Fibroblast of upper back skin (primary cell): ENCODE measurements around the gene PLXDC2.
"Not testable (repeated sequence)": the region's sequence is repeated elsewhere in the genome, so short reads cannot be mapped to it uniquely, and the experiment has no call there.

Experiments
- DNase-seq: peaks from one replicate; pipeline ENCODE4 v3.0.0-alpha.2; 2013

The PLXDC2 gene

DNA sequence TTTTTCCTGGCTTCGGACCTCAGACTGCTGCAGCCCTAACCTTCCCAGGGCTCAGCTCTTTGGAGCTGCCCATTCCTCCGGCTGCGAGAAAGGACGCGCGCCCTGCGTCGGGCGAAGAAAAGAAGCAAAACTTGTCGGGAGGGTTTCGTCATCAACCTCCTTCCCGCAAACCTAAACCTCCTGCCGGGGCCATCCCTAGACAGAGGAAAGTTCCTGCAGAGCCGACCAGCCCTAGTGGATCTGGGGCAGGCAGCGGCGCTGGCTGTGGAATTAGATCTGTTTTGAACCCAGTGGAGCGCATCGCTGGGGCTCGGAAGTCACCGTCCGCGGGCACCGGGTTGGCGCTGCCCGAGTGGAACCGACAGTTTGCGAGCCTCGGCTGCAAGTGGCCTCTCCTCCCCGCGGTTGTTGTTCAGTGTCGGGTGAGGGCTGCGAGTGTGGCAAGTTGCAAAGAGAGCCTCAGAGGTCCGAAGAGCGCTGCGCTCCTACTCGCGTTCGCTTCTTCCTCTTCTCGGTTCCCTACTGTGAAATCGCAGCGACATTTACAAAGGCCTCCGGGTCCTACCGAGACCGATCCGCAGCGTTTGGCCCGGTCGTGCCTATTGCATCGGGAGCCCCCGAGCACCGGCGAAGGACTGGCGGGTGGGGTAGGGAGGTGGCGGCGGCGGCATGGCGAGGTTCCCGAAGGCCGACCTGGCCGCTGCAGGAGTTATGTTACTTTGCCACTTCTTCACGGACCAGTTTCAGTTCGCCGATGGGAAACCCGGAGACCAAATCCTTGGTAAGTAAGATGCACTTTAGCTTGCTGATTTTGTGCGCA, at the start of gene PLXDC2:
Gene PLXDC2, plus strand, starts transcription at position 22 of the 820 bp plus-strand sequence.
- DNase-seq: no peak

GRCh38 chr10:19767876-19768275, 48.4 kb upstream of the PLXDC2 start:
- no peak for DNase-seq

- DNase-seq: not testable (repeated sequence)
Measured at GRCh38 chr10:19769826-19770225, 46.4 kb upstream of the PLXDC2 start.

DNA sequence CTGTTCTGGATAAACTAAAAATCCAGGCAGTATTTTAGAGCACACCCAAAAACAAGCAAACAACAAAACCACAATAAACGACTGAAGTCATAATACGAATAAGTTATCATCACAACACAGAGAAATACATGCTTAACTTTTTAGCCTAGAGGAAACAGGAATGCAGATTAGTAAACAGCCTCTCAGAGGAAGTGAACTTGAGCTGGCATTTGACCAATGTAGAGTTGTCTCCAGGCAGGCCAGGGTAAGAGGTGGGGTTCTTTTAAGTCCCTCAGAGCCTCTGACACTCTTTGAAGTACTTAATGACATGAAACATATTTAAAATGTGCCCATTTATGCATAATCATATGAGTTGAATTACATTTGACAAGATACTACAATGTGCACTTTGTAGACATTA, 43.3 kb upstream of the PLXDC2 start:
- DNase-seq: no peak

DNA sequence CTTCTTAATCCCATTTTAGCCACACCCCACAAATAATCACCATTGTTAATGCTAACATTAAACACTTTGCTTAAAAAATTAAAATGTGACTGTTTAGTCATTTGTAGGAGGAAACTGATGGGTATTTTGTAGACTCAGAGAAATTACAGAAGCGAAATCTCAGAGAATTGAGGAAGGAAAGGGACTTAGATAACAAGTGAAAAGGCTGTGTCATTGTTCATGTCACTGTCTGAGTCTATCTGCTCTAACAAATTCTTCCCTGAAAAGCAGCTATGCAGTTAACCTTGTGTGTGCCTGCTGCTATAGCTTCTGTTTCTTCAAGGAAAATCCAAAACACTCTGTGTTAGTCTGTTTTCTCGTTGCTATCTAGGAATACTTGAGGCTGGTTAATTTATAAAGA, 40.9 kb upstream of the PLXDC2 start:
- no peak for DNase-seq

- no peak for DNase-seq
Measured at GRCh38 chr10:19777806-19778205, 38.4 kb upstream of the PLXDC2 start.

- no peak for DNase-seq
Measured at GRCh38 chr10:19778996-19779395, 37.2 kb upstream of the PLXDC2 start.

DNA sequence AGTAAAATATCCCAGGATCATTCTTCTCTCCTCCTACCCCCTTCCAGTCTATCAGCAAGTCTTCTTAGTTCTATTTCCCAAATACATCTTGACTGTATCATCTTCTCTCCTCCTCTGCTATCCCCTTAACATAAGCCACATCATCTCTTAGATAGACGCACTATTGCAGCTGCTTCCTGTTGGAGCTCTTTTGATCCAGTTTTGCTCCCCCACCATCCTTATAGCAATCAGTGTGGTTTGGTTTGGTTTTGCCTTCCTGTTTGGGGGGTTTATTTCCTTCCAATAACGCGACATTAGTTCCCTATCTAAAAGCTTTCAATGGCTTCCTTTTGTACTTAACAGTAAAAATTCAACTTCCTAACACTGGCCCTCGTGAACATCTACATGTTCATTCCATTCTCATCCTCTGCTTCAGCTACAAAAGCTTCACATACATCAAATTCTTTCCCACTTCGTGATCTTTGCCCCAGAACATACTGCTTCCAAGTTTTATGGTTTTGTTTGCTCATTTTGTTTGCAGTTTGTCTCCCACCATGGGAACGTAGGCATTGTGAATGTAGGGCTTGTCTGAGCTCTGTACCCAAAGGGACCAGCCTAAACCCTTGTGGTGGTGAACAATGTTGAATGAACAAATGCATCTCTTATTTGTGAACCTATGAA, 33.7 kb upstream of the PLXDC2 start:
- DNase-seq: no peak

DNA sequence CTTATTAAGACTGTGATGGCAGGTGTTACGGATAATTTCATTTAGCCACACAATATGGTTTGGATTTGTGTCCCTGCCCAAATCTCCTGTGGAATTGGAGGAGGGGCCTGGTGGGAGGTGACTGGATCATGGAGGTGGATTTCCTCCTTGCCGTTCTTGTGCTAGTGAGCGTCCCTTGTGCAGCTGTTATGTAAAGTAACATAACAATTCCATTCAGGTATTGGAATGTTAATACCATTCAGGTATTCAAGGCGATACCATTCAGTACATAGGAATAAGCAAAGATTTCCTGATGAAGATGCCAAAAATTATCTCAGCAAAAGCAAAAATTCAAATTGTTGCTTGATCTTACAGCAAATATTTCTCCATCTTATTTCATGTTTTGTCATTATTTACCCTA, 32.5 kb upstream of the PLXDC2 start:
- no peak for DNase-seq

DNA sequence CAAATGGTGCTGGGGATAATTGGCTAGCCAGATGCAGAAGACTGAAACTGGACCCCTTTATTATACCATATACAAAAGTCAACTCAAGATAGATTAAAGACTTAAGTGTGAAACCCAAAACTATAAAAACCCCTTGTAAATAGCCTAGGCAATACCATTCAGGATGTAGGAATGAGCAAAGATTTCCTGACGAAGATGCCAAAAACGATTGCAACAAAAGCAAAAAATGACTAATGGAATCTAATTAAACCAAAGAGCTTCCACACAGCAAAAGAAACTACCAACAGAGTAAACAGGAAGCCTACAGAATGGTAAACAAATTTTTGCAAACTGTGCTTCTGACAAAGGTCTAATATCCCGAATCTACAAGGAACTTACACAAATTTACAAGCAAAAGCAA, 30.9 kb upstream of the PLXDC2 start:
- no peak for DNase-seq

DNA sequence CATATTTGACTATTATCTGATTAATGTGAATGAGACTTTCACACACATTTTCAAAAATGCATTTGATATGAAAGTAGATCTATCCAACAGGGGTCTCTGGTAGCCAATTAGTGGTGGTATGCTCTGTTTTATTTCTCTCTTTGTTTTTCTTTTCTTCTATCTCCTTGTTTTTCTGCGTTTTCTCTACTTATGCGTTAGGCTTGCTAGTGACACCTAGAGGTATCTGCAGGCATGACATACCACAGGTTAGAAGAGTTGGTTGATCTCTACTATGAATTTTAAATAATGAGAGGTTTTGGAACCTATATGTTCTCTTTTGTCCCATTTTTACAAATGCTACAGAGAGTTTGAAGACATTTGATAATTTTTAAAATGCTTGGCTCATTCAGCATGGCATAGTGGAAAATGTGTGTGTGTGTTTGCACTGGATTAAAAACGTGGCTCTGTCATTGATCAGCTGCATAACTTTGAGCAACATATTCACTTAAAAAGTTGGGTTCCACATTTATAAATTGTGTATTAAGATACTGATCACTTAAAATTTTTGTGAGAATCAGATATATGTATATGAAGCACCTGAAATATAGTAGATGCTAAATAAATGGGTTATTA, 28.1 kb upstream of the PLXDC2 start:
- peak; percentile 49 for DNase-seq

DNA sequence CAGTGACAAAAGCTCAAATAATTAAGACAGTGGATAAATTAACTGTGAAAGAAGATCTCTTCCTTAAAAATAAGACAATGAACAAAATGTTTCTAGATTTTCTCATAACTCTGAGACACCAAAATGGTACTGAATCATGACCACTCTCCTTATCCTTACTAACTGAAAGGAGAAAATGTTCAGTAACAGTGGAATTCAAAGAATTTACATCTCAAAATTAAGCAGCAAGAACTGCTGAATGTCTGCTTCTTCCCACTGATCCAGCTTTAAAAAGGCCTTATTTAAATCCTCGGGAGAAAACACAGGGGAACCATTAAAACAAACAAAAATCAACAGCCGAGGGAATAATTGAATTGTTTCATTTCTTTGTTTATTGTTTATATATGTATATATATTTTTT, 27.3 kb upstream of the PLXDC2 start:
- peak; percentile 8 for DNase-seq

GRCh38 chr10:19789607-19790006, 26.6 kb upstream of the PLXDC2 start:
- DNase-seq: no peak

- no peak for DNase-seq
Measured at GRCh38 chr10:19791032-19791431, 25.2 kb upstream of the PLXDC2 start.

- no peak for DNase-seq
Measured at GRCh38 chr10:19795684-19796083, 20.5 kb upstream of the PLXDC2 start.

- DNase-seq: peak; percentile 23
Measured at GRCh38 chr10:19800161-19800560, 16.1 kb upstream of the PLXDC2 start.

GRCh38 chr10:19801369-19801768, 14.9 kb upstream of the PLXDC2 start:
- DNase-seq: no peak

DNA sequence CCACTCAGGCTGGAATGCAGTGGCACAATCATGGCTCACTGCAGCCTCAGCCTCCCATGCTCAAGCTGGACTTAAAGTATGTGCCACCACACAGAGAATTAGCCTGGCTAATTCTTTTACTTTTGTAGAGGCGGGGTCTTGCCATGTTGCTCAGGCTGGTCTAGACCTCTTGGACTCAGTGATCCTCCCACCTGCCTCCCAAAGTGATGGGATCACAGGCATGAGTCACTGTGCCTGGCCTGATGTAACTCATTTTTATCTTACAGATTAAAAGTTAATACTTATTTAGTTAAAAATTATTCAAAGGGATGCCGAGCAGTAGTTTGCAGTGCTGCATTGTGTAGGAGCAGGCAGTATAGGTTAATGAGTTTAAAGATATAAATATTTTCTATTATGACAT, 12.6 kb upstream of the PLXDC2 start:
- DNase-seq: no peak

DNA sequence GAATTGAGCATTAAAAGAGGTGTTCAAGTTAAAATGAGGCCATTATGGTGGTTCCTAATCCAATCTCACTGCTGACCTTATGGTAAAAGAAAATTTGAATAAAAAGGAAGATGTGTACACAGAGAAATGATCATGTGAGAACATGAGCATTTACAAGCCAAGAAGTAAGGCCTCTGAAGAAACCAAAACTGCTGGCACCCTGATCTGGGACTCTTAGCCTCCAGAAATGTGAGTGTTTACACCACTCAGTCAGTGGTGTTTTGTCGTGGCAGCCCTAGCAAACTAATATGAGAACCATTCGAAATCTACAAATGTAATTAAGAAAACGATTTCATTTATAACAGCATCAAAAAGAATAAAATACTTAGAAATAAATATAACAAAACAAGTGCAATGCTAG, 6.8 kb upstream of the PLXDC2 start:
- no peak for DNase-seq

DNA sequence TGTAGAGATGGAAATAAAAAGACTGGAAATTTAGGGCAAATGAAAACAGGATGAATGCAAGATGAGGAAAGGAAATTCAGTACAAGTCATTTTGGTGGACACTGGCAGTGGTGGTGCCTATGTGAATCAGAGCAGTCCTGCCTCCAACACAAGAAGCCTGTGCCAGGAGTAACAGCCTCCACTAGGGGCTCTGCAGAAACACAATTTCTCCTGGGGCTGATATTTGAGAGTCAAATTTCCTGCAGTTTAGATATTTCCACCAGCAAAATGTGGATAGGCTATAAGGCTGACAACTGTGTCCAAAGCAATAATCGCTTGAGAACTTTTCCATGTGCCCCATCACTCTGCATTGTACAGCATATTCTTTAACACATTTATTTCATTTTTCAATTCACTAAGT, 4.7 kb upstream of the PLXDC2 start:
- DNase-seq: peak; percentile 48

DNA sequence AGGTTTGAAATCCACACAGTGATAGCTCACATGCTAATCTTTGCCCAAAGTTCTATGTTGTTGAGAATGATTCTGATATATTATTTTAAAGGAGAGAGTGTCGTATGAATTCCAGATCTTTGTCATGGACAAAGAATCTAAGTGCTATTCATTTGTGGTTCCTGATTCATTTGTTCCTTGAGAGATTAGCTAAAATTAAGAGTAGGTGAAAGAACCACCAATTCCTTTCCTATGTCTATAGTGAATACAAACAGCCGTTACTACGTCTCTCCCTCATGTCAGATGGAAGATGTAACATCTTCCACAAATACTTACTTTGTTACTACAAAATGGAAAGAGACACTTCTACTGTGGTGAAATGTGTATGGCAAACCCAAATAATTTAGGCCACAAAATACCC, 3.3 kb upstream of the PLXDC2 start:
- DNase-seq: no peak

- no peak for DNase-seq
Measured at GRCh38 chr10:19815036-19815730, 1.0 kb upstream of the PLXDC2 start.

DNA sequence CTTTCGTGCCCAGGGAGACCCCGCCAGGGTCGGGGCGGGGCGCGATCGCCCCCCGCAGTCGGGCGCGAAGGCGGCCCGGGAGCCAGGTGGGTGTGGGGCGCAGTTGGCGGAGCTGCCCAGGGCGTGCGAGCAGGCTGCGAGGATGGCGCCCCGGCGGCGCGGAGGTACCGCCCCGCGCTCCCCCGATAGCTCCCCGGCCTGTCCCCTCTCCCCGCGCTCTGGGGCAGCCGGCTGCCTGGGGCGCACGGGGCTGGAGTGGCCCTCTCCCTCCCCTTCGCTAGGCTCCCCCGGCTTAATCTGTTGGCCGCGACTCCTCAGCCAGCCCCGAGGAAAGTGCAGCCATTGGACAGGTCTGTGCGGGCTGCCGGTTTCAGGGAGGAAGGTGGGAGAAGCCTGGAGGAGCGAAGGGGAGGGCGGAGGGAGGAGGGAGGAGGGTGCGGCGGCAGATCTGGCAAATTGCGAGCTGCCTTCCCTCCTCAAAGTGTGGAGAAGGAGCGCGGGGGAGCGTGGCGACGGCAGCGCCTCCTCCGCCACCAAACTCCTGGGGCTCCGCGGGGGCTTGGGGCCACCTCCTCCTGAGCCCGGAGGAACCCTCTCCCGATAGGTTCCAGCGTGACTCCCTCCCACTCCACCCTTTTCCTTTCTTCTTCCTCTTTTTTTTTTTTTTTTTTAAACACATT, 361 bp upstream of the PLXDC2 start:
- peak; percentile 68 for DNase-seq
